Renal cortical epithelial cell (primary cell): ENCODE results near the gene ANO2. TPM values are rescaled to one million over a fixed set of nuclear protein-coding genes. Genes with fewer than 3 reads are reported as not detected.

Experiments used
- DNase-seq: peaks from one replicate; pipeline ENCODE4 v3.0.0-alpha.2; 2011; ENCODE audit warnings: low read depth
- total RNA-seq: library from RNA; depleted of rRNA; stranded (reverse); fragments of >200 nt; gene quantifications from 2 replicates; pipeline ENCODE4 v1.2.3, GENCODE V29; 2014

The ANO2 gene
- total RNA-seq, 1 donor from 2014 or later = 2.4 TPM

GRCh38 chr12:5916785-5917290, 28.2 kb downstream of the ANO2 start:
- DNase-seq = no peak

DNA sequence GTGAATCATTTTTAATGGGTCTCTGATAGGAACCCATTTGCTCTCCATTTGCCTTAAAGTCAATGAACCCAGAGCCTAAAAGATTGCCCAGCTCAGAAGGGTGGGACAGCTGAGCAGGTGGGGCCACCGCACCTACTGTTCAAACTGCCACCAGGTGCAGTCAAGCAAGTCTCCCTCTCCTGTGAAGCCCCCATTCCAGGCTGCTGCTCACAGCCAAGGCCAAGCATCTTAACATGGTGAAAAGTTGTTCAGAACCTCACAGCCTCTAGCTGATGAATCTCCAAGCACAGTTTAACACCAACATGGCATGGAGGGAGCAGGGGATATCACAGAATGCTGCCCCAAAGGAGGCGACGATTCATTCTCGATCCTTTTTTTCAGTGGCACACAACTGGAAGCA, 29.5 kb downstream of the ANO2 start:
- no peak for DNase-seq

GRCh38 chr12:5914387-5915149, 30.5 kb downstream of the ANO2 start:
- DNase-seq = no peak

- no peak for DNase-seq
Measured at GRCh38 chr12:5913387-5913786, 31.7 kb downstream of the ANO2 start.

DNA sequence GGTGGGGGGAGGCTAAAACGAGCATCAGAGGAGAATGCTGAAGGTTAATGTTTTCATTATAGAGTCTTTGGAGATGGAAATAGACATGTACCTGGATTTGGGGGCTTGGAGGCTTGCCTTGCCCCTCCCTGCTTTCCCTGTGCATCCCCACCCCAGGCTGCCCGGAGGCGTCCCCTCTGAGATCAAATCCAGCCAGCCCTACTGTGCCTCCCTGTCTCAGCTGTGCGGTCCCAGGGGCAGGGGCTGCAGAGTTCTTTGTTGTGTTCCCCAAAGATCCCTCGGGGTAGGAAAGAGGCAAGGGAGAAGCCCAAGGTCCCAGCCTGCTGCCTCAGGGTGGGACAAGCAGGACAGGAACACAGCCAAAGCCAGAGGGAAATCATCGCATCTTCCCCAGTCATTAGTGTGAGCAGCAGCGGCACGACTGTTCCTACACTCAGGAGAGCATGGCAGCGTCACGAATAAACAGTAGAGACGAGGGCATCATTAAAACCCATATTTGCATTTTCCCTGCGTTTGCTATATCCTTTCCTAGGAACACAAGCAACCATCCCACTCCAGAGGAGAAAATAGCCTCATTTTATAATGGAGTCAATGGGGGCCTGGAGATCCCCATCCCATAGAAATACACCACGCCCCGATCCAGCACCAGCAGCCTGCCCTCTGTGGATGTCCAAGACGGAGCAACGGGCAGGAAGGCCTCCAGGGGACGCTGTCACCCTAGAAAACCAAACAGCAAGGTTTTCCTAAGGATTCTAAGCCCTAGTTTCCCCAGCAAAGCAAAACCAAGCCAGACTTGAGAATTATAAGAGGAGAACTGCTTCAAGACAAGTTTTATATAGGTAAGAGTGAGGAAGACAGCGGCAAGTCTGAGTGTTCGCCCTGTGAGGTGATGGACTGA, 32.4 kb downstream of the ANO2 start:
- DNase-seq = no peak

- no peak for DNase-seq
Measured at GRCh38 chr12:5912011-5912410, 33.0 kb downstream of the ANO2 start.

- no peak for DNase-seq
Measured at GRCh38 chr12:5910790-5911548, 34.1 kb downstream of the ANO2 start.

- DNase-seq = no peak
Measured at GRCh38 chr12:5909560-5909959, 35.5 kb downstream of the ANO2 start.

DNA sequence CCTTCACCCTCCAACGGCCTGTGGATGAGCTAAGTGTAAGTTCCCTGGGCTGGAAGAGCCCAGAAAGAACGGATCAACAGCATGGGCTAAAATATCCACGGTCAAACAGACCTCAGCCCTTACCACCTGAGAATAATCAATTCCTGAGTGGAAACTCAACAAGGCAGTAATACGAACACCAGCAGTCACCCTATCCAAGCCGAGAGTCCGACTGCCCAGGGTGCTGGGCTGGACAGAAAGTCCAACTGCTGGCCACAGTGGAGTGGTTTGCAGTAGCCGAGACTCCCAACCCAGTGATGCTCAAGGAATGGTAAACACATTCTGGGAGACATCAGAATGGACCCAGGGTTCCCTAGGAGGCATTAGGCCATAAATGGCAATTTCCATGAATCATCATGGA, 36.8 kb downstream of the ANO2 start:
- no peak for DNase-seq

GRCh38 chr12:5907807-5908206, 37.3 kb downstream of the ANO2 start:
- DNase-seq = peak; percentile 4

- DNase-seq = no peak
Measured at GRCh38 chr12:5905757-5906156, 39.3 kb downstream of the ANO2 start.

GRCh38 chr12:5904969-5905368, 40.1 kb downstream of the ANO2 start:
- DNase-seq = no peak

GRCh38 chr12:5904441-5904840, 40.6 kb downstream of the ANO2 start:
- no peak for DNase-seq

GRCh38 chr12:5902736-5903135, 42.3 kb downstream of the ANO2 start:
- DNase-seq = no peak

- no peak for DNase-seq
Measured at GRCh38 chr12:5901416-5901815, 43.6 kb downstream of the ANO2 start.

- no peak for DNase-seq
Measured at GRCh38 chr12:5900533-5901205, 44.4 kb downstream of the ANO2 start.

DNA sequence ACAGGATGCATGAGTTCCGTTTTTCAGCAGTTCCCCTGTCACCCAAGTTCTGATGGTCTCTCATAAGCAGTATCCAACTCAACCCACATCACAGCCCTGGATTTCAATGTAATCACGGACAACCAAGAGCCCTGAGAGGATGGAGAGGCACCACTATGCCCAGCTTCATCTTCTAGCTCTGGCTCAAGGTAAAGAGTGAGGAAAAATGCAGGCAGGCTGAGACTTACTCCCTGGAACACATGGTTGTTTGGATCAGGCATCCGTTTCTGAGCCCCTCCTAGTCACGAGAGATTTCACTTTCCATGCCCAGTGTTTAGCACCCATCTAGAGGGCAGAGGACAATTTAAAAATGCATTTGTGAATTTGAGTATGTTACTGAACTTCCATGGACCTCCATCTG, 45.0 kb downstream of the ANO2 start:
- no peak for DNase-seq

DNA sequence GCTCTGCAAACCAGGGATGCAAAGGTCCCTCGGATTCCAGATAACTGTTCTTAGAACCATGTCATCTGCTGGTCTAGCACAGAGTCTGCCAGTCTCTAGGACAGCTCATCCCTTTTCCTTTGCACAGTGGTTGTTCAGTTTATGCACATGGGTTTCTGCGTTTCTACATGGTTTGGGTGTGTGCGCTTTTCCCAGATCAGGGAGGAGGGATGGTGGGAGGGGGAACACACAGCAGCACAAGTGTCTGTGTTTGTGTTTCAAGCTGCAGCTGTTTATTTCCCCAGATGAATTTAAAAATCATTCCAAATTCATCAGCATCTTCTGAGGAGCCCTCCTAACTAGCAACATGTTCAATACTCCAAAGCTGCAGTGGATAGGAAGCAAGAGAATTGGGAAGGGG, 45.4 kb downstream of the ANO2 start:
- no peak for DNase-seq

- DNase-seq = no peak
Measured at GRCh38 chr12:5898874-5899273, 46.2 kb downstream of the ANO2 start.

- no peak for DNase-seq
Measured at GRCh38 chr12:5889381-5890047, 55.5 kb downstream of the ANO2 start.

- no peak for DNase-seq
Measured at GRCh38 chr12:5888816-5889315, 56.2 kb downstream of the ANO2 start.
